HCT116 (cell line): ENCODE measurements around the gene EFEMP2. TPM values are rescaled to one million over a fixed set of nuclear protein-coding genes. Genes with fewer than 3 reads are reported as not detected.

ENCODE experiments used
- ATAC-seq: fragments of 200-7000 bp; cut with Tn5 transposase; 2 replicates; pipeline ENCODE4 v1.9.1; 2020; ENCODE audit warnings: mild to moderate bottlenecking, moderate library complexity
- BruUV-seq: library from RNA; stranded (reverse); fragments of 400-500 nt; replicated peaks from 2 replicates; lab custom pipeline; 2021; lab: Mats Ljungman, UMichigan
- CTCF ChIA-PET: fragments of 300-600 bp; sonication (Branson Sonifier 250); formaldehyde crosslinking; loops from one replicate; lab custom pipeline; 2021; ENCODE audit warnings: antibody characterized with exemption; lab: Charles Lee
- POLR2A ChIA-PET: fragments of 300-600, 350-600 bp; sonication (Branson Sonifier 250); formaldehyde crosslinking; loops from one replicate; lab custom pipeline; 2021; ENCODE audit warnings: antibody characterized with exemption; lab: Charles Lee
- RAD21 ChIA-PET, 2 experiments: fragments of 300-600 bp; sonication (Branson Sonifier 250); formaldehyde crosslinking; loops; one replicate each; lab custom pipeline; 2023; ENCODE audit warnings: low total read pairs in 2 of 2; ENCODE audit not compliant: uncharacterized antibody in 2 of 2, unreplicated experiment in 2 of 2, low non-redundant PET in 1 of 2; lab: Charles Lee
- DNase-seq: peaks from one replicate; pipeline ENCODE4 v3.0.0-alpha.2; 2010; ENCODE audit warnings: low read depth, low spot score
- H2AFZ ChIP-seq: fragments of 200-600 bp; shearing (Covaris generic), sonication (generic); 2 replicates; pipeline ENCODE4 v1.6.1; 2017; ENCODE audit warnings: low read depth, mixed run types, mixed read lengths, antibody characterized with exemption, low read length; ENCODE audit not compliant: poor library complexity, severe bottlenecking
- H3K27ac ChIP-seq: 2 replicates; pipeline ENCODE4 v1.5.1; 2012; ENCODE audit warnings: low read depth, low read length
- H3K27me3 ChIP-seq: fragments of 200-600 bp; sonication (generic); 2 replicates; pipeline ENCODE4 v1.6.1; 2016; ENCODE audit warnings: mixed run types, low read length, mixed read lengths; ENCODE audit not compliant: insufficient read depth
- H3K36me3 ChIP-seq, 2 experiments: fragments of 200-500 bp in 1 of 2; fragments of 200-600 bp in 1 of 2; sonication (Bioruptor generic) in 1 of 2; sonication (generic) in 1 of 2; 2 replicates each; pipeline versions ENCODE4 v1.5.1 to v1.6.1; 2014 to 2016; ENCODE audit warnings: low read length in 2 of 2, inconsistent platforms in 1 of 2, mixed read lengths in 1 of 2, mixed run types in 1 of 2; ENCODE audit not compliant: insufficient read depth in 2 of 2, control insufficient read depth in 1 of 2
- H3K4me1 ChIP-seq, 2 experiments: fragments of 200-600 bp in 1 of 2; sonication (generic) in 1 of 2; 2 replicates each; pipeline versions ENCODE4 v1.5.1 to v1.6.1; 2012 to 2017; ENCODE audit warnings: low read length in 2 of 2, inconsistent platforms in 1 of 2, mild to moderate bottlenecking in 1 of 2, mixed read lengths in 1 of 2, mixed run types in 1 of 2, moderate library complexity in 1 of 2; ENCODE audit not compliant: insufficient read depth in 2 of 2, control insufficient read depth in 1 of 2
- H3K4me2 ChIP-seq: fragments of 200-600 bp; sonication (generic); 2 replicates; pipeline ENCODE4 v1.6.1; 2017; ENCODE audit warnings: mixed run types, low read length, mixed read lengths
- H3K4me3 ChIP-seq, 2 experiments: fragments of 200-600 bp in 1 of 2; sonication (generic) in 1 of 2; replicated peaks in 1 of 2; 2 replicates each; pipeline ENCODE4 v1.5.1; 2011 to 2016; ENCODE audit warnings: low read length in 2 of 2, control low read depth in 1 of 2, low read depth in 1 of 2, mild to moderate bottlenecking in 1 of 2, mixed read lengths in 1 of 2, mixed run types in 1 of 2
- H3K79me2 ChIP-seq: fragments of 200-600 bp; sonication (generic); 2 replicates; pipeline ENCODE4 v1.6.1; 2017; ENCODE audit warnings: mild to moderate bottlenecking, mixed run types, low read length, moderate library complexity, mixed read lengths; ENCODE audit not compliant: insufficient read depth
- H3K9ac ChIP-seq: fragments of 200-600 bp; sonication (generic); 2 replicates; pipeline ENCODE4 v1.6.1; 2016; ENCODE audit warnings: low read length, mixed read lengths
- H3K9me2 ChIP-seq: fragments of 200-600 bp; sonication (generic), shearing (Covaris generic); 2 replicates; pipeline ENCODE4 v1.6.1; 2017; ENCODE audit warnings: mixed run types, mild to moderate bottlenecking, moderate library complexity; ENCODE audit not compliant: insufficient read depth
- H3K9me3 ChIP-seq, 2 experiments: fragments of 200-500 bp in 1 of 2; fragments of 200-600 bp in 1 of 2; sonication (Bioruptor generic) in 1 of 2; sonication (generic) in 1 of 2; 2 replicates each; pipeline ENCODE4 v1.6.1; 2014 to 2017; ENCODE audit warnings: low read length in 2 of 2, mixed read lengths in 2 of 2, inconsistent platforms in 1 of 2, low read depth in 1 of 2, mild to moderate bottlenecking in 1 of 2, mixed run types in 1 of 2, moderate library complexity in 1 of 2; ENCODE audit not compliant: control insufficient read depth in 1 of 2, insufficient read depth in 1 of 2
- H4K20me1 ChIP-seq: fragments of 200-600 bp; sonication (generic), shearing (Covaris generic); 2 replicates; pipeline ENCODE4 v1.6.1; 2017; ENCODE audit warnings: mixed run types, mild to moderate bottlenecking, moderate library complexity; ENCODE audit not compliant: insufficient read depth
- EGR1 ChIP-seq: IDR thresholded peaks from 2 replicates; pipeline ENCODE4 v1.6.1; 2012; ENCODE audit warnings: low read depth
- ELF1 ChIP-seq: IDR thresholded peaks from 2 replicates; pipeline ENCODE4 v1.6.1; 2012; ENCODE audit warnings: low read depth, borderline replicate concordance
- EZH2 ChIP-seq: fragments of 200-600 bp; sonication (generic); IDR thresholded peaks from 2 replicates; pipeline ENCODE4 v1.6.1; 2017; ENCODE audit warnings: antibody characterized with exemption, mixed run types
- EZH2phosphoT487 ChIP-seq: fragments of 200-600 bp; IDR thresholded peaks from 2 replicates; pipeline ENCODE4 v1.6.1; 2018; ENCODE audit warnings: antibody characterized with exemption, borderline replicate concordance
- JUND ChIP-seq: IDR thresholded peaks from 2 replicates; pipeline ENCODE4 v1.6.1; 2012
- POLR2AphosphoS5 ChIP-seq: IDR thresholded peaks from 2 replicates; pipeline ENCODE4 v1.6.1; 2011; ENCODE audit warnings: mild to moderate bottlenecking, low read depth, low read length, moderate library complexity
- RAD21 ChIP-seq: IDR thresholded peaks from 2 replicates; pipeline ENCODE4 v1.6.1; 2012; ENCODE audit warnings: low read depth, mild to moderate bottlenecking
- YY1 ChIP-seq: IDR thresholded peaks from 2 replicates; pipeline ENCODE4 v1.6.1; 2011; ENCODE audit warnings: low read length, low read depth, moderate library complexity, mild to moderate bottlenecking; ENCODE audit not compliant: insufficient replicate concordance; ENCODE audit errors: extremely low read depth
- ZNF274 ChIP-seq: fragments of 200-500 bp; sonication (Bioruptor generic); IDR thresholded peaks from 2 replicates; pipeline ENCODE4 v1.6.1; 2014; ENCODE audit warnings: mild to moderate bottlenecking, low read depth, low read length, inconsistent platforms
- intact Hi-C: fragments of 100-400 bp; cut with micrococcal nuclease; formaldehyde crosslinking; loops from 2 replicates; pipeline ENCODE4 v1.10.0; 2022
- total RNA-seq: library from RNA; stranded (reverse); gene quantifications from one replicate; pipeline ENCODE4 v1.2.1, GENCODE V29; 2021; ENCODE audit not compliant: unreplicated experiment
- TF ChIP-seq, protein P1 (sequence below): IDR thresholded peaks from 2 replicates; pipeline ENCODE4 v1.6.1; 2011; ENCODE audit warnings: mild to moderate bottlenecking, low read length, moderate library complexity; ENCODE audit not compliant: insufficient replicate concordance; ENCODE audit errors: extremely low read depth

Gene EFEMP2
- total RNA-seq, 1 experiment from 2014 or later = 8.4 TPM

DNA sequence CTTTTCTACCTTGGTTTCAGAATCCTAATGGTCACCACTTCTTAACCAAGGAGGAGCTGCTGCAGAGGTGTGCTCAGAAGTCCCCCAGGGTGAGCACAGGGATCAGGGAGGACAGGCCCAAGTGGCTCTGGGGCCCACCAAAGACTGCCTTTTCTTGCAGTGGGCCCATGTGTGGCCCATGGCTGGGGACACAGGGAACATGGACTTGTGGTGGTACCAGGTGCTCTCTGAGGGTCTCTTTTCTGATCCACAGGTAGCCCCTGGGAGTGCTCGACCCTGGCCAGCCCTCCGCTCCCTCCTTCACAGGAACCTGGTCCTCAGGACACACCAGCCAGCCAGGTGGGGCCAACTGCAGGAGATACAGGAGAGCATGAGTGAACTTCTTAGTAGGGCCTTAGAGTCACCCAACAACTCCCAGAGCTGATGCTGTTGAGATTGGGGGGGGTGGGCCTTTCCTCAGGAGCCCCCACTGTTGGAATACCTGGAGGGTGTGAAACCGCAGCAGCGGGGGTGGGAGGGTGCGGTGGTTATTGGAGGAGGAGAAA, 10.3 kb downstream of the EFEMP2 start:
- RAD21 ChIA-PET = no interaction called here
- no peak for ATAC-seq
- intact Hi-C loops = no loop called here
- no peaks in the 10 kb centered on the region for H3K9me3 ChIP-seq
- H3K36me3 ChIP-seq = peaks cover 7 to 20% of the 10 kb centered on the region in 2 experiments; a peak in 3 of 4 replicates
- H3K4me3 ChIP-seq = peak overlapping the region; percentile 85 to 100; a peak in 3 of 4 replicates
- H3K9me2 ChIP-seq = no peaks in the 10 kb centered on the region
- no peak for TF ChIP-seq ELF1
- TF ChIP-seq EGR1 = no peak
- no peak for TF ChIP-seq EZH2
- no peak for TF ChIP-seq JUND
- no peak for TF ChIP-seq ZNF274
- no peak for TF ChIP-seq YY1
- TF ChIP-seq EZH2phosphoT487 = no peak
- TF ChIP-seq, protein P1, sequence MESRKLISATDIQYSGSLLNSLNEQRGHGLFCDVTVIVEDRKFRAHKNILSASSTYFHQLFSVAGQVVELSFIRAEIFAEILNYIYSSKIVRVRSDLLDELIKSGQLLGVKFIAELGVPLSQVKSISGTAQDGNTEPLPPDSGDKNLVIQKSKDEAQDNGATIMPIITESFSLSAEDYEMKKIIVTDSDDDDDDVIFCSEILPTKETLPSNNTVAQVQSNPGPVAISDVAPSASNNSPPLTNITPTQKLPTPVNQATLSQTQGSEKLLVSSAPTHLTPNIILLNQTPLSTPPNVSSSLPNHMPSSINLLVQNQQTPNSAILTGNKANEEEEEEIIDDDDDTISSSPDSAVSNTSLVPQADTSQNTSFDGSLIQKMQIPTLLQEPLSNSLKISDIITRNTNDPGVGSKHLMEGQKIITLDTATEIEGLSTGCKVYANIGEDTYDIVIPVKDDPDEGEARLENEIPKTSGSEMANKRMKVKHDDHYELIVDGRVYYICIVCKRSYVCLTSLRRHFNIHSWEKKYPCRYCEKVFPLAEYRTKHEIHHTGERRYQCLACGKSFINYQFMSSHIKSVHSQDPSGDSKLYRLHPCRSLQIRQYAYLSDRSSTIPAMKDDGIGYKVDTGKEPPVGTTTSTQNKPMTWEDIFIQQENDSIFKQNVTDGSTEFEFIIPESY = no peak
- TF ChIP-seq RAD21 = no peak
- TF ChIP-seq POLR2AphosphoS5 = no peak
- no peaks in the 10 kb centered on the region for H3K27me3 ChIP-seq
- H3K79me2 ChIP-seq = peaks cover 29% of the 10 kb centered on the region
- H3K27ac ChIP-seq = peak overlapping the region; percentile 97
- BruUV-seq = no TSS peak
- peak overlapping the region; percentile 77 for H3K4me2 ChIP-seq
- no peak overlapping the region for H2AFZ ChIP-seq
- H3K9ac ChIP-seq = peak overlapping the region; percentile 99; the same call in 1 of the 2 replicates
- POLR2A ChIA-PET = interaction anchor here (5.3 kb wide), 1 partner anchor 28 kb away, joined by 84 read pairs; the partner anchor contains the start of genes CCDC85B and FIBP
- DNase-seq = no peak
- no peaks in the 10 kb centered on the region for H4K20me1 ChIP-seq
- H3K4me1 ChIP-seq = peaks cover 17 to 30% of the 10 kb centered on the region in 2 experiments
- CTCF ChIA-PET = interaction anchor here (3.3 kb wide), 1 partner anchor 23 kb away, joined by 34 read pairs; no protein-coding TSS in a partner anchor
